Measurements from ENCODE around the gene CCNI.
"Not testable (repeated sequence)": the region's sequence is repeated elsewhere in the genome, so short reads cannot be mapped to it uniquely, and the experiment has no call there.

The CCNI gene

GRCh38 chr4:77040854-77041725 is 34.7 kb downstream of the CCNI start:
- H3K27ac ChIP-seq: no peak overlapping the region
- H3K4me1 ChIP-seq (ENCODE audit: low read depth, poor library complexity, severe bottlenecking): peaks cover 4% of the 10 kb centered on the region
- no peaks in the 10 kb centered on the region for H3K36me3 ChIP-seq (ENCODE audit: insufficient read depth)
- no peaks in the 10 kb centered on the region for H3K27me3 ChIP-seq (ENCODE audit: insufficient read depth, low read depth)
- H4K20me1 ChIP-seq (ENCODE audit: insufficient read depth): no peaks in the 10 kb centered on the region
- no peak for TF ChIP-seq CTCF (conservative IDR thresholded peaks at IDR 0.05; ENCODE audit: low read depth, low read length)
- no peaks in the 10 kb centered on the region for H3K79me2 ChIP-seq (ENCODE audit: insufficient read depth, low read depth)
- no peak overlapping the region for H3K4me3 ChIP-seq (IDR thresholded peaks at IDR 0.05; ENCODE audit: insufficient read depth, low read depth, low read length)
- H3K9ac ChIP-seq: no peak overlapping the region
- no peak overlapping the region for H3K4me2 ChIP-seq
- no peak overlapping the region for H2AFZ ChIP-seq (ENCODE audit: low read depth)

GRCh38 chr4:77040270-77040669 is 35.5 kb downstream of the CCNI start:
- Histone ChIP-seq H3K4me2 (no peak overlapping the region), H4K20me1 (ENCODE audit: insufficient read depth) (no peaks in the 10 kb centered on the region), H3K36me3 (ENCODE audit: insufficient read depth) (no peaks in the 10 kb centered on the region), H3K27me3 (ENCODE audit: insufficient read depth, low read depth) (no peaks in the 10 kb centered on the region), H3K79me2 (ENCODE audit: insufficient read depth, low read depth) (no peaks in the 10 kb centered on the region), H3K4me3 (IDR thresholded peaks at IDR 0.05; ENCODE audit: insufficient read depth, low read depth, low read length) (no peak overlapping the region), H3K9ac (no peak overlapping the region), H3K4me1 (ENCODE audit: low read depth, poor library complexity, severe bottlenecking) (peaks cover 4% of the 10 kb centered on the region), H3K27ac (no peak overlapping the region), H2AFZ (ENCODE audit: low read depth) (no peak overlapping the region)
- no peak for TF ChIP-seq CTCF (conservative IDR thresholded peaks at IDR 0.05; ENCODE audit: low read depth, low read length)

- Histone ChIP-seq H3K27ac (no peak overlapping the region), H2AFZ (ENCODE audit: low read depth) (no peak overlapping the region), H3K36me3 (ENCODE audit: insufficient read depth) (no peaks in the 10 kb centered on the region), H3K79me2 (ENCODE audit: insufficient read depth, low read depth) (no peaks in the 10 kb centered on the region), H3K4me1 (ENCODE audit: low read depth, poor library complexity, severe bottlenecking) (peaks cover 2% of the 10 kb centered on the region), H3K4me3 (IDR thresholded peaks at IDR 0.05; ENCODE audit: insufficient read depth, low read depth, low read length) (no peak overlapping the region), H4K20me1 (ENCODE audit: insufficient read depth) (no peaks in the 10 kb centered on the region), H3K9ac (no peak overlapping the region), H3K4me2 (no peak overlapping the region), H3K27me3 (ENCODE audit: insufficient read depth, low read depth) (no peaks in the 10 kb centered on the region)
- no peak for TF ChIP-seq CTCF (conservative IDR thresholded peaks at IDR 0.05; ENCODE audit: low read depth, low read length)
Measured at GRCh38 chr4:77039796-77040195, 36.0 kb downstream of the CCNI start.

- Histone ChIP-seq H3K4me3 (IDR thresholded peaks at IDR 0.05; ENCODE audit: insufficient read depth, low read depth, low read length) (no peak overlapping the region), H2AFZ (ENCODE audit: low read depth) (no peak overlapping the region), H3K27ac (no peak overlapping the region), H3K79me2 (ENCODE audit: insufficient read depth, low read depth) (no peaks in the 10 kb centered on the region), H3K36me3 (ENCODE audit: insufficient read depth) (no peaks in the 10 kb centered on the region), H4K20me1 (ENCODE audit: insufficient read depth) (no peaks in the 10 kb centered on the region), H3K27me3 (ENCODE audit: insufficient read depth, low read depth) (no peaks in the 10 kb centered on the region), H3K4me2 (no peak overlapping the region), H3K9ac (no peak overlapping the region), H3K4me1 (ENCODE audit: low read depth, poor library complexity, severe bottlenecking) (no peaks in the 10 kb centered on the region)
- no peak for TF ChIP-seq CTCF (conservative IDR thresholded peaks at IDR 0.05; ENCODE audit: low read depth, low read length)
Measured at GRCh38 chr4:77037736-77038135, 38.1 kb downstream of the CCNI start.

GRCh38 chr4:77037168-77037567 is 38.6 kb downstream of the CCNI start:
- not testable (repeated sequence) for H3K9ac ChIP-seq; H3K79me2 ChIP-seq (ENCODE audit: insufficient read depth, low read depth); H3K36me3 ChIP-seq (ENCODE audit: insufficient read depth); H2AFZ ChIP-seq (ENCODE audit: low read depth); H3K27me3 ChIP-seq (ENCODE audit: insufficient read depth, low read depth); H3K4me1 ChIP-seq (ENCODE audit: low read depth, poor library complexity, severe bottlenecking); H3K4me2 ChIP-seq; H4K20me1 ChIP-seq (ENCODE audit: insufficient read depth); H3K4me3 ChIP-seq (IDR thresholded peaks at IDR 0.05; ENCODE audit: insufficient read depth, low read depth, low read length); H3K27ac ChIP-seq
